Rectal smooth muscle tissue (tissue), 1 donor: ENCODE measurements around the gene CNTN1.

ENCODE experiments used
- H3K27ac ChIP-seq: one replicate; pipeline ENCODE4 v1.7.0; 2013; ENCODE audit warnings: low read depth, low read length, inconsistent platforms
- H3K27me3 ChIP-seq: one replicate; pipeline ENCODE4 v1.7.0; 2013; ENCODE audit warnings: low read length; ENCODE audit not compliant: control insufficient read depth, insufficient read depth
- H3K36me3 ChIP-seq: one replicate; pipeline ENCODE4 v1.7.0; 2013; ENCODE audit warnings: low read length; ENCODE audit not compliant: control insufficient read depth, insufficient read depth
- H3K4me1 ChIP-seq: one replicate; pipeline ENCODE4 v1.7.0; 2013; ENCODE audit warnings: low read length; ENCODE audit not compliant: control insufficient read depth, insufficient read depth
- H3K4me3 ChIP-seq: one replicate; pipeline ENCODE4 v1.7.0; 2013; ENCODE audit warnings: low read length
- H3K9ac ChIP-seq: one replicate; pipeline ENCODE4 v1.7.0; 2013; ENCODE audit warnings: low read length

The CNTN1 gene

DNA sequence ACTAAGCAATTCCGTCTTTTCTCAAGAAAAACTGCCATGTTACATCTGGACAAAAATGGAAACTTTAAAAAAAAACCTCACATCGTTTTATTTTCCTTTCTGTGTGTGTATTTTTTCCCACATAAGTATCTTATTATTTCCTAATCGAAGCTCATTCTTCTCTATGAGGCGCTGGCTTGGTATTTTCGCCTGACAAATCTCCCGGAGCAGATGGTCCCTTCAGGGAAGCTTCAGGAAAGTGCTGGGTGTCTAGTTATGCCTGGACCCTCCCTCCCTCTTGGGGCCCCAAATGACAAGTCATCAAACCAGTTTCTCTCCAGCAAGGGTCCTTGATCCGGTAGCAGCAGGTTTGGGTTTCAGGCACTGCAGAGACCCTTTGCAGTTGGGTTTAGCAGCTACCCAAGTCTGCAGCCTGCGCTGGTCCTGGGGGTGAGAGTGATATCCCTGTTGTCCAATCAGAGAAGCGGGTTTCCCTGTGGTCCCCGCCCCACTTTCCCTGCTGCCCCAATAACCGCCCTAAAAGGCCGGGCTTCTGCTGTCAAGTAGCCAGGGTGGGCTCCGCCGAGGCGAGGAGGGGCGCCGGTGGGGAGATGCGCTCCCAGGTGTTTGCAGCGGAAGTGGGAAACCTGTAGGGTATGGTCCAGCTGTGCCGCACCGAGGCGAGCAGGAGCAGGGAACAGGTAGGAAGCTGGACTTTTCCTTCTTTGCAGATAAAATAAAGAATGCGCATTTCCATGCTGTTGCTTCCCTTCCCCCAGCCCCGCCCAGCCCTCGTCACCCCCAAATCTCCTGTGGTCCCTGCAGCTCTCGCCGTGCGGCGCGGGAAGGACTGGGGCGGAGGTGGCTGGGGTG, at the start of gene CNTN1:
Gene CNTN1, plus strand, starts transcription at position 527 of the 852 bp plus-strand sequence.
- Histone ChIP-seq H3K27ac (no peak within 1 kb of the TSS), H3K4me1 (peaks cover 7% of the 10 kb centered on the region), H3K4me3 (peak within 1 kb of the TSS; percentile 78), H3K36me3 (no peaks in the 10 kb centered on the region), H3K27me3 (peaks cover 13% of the 10 kb centered on the region), H3K9ac (no peak within 1 kb of the TSS)

DNA sequence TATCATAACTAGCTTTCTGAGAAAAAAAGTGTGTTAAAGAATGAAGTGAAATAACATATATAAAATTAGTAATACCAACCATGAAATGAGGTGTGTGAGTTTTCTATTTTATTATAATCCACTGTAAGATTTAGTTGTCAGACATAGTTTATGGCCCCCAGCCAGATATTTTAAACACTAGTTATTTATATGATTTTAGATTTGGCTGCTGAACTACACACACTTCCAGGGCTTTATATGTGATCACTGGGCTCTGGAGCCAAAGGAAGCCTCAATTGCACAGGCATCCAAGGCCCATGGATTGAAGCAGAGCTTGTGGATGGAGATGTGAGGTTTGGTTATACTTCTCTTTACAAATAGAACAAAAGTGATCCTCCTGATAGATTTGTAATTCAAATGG, 48.7 kb upstream of the CNTN1 start:
- Histone ChIP-seq H3K4me3 (no peak overlapping the region), H3K27me3 (no peaks in the 10 kb centered on the region), H3K36me3 (no peaks in the 10 kb centered on the region), H3K27ac (no peak overlapping the region), H3K4me1 (no peaks in the 10 kb centered on the region), H3K9ac (no peak overlapping the region)

DNA sequence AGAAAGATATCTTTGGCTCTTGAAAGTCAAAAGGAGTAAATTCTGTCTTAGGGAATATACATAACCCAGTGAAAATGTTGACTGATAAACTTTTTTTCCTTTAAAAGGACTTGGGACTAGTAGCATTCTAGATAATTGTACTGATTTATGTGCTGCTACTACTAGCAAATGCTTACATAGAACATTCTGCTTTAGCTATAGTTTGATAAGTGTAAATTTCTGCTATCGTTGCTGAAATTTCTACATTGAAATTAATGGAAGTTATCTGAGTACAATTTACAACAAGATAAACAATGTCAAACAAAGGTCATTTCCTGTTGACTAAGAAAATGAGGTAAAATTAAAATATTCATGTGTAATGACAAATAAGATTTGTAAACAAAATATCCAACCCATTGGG, 48.3 kb upstream of the CNTN1 start:
- Histone ChIP-seq H3K36me3 (no peaks in the 10 kb centered on the region), H3K4me1 (no peaks in the 10 kb centered on the region), H3K27me3 (no peaks in the 10 kb centered on the region), H3K9ac (no peak overlapping the region), H3K4me3 (no peak overlapping the region), H3K27ac (no peak overlapping the region)

DNA sequence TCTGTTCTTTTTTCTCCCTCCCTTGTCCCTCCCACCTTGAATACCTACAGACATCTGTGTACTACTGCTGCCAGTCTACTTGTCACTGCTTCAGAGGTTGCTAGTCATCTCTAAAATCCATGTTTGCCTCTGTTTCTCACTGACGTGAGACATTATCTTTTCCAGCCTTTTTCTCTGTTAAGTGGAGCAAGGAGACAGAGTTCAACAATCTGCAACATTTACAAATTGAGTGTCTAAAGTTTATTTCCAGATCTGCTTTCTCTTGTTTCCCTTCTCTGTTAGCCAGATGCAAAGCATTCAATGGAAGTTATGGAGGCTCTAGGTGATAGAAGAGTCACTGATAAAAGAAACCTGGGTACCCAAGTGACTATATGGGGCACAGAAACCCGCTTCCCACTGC, 47.5 kb upstream of the CNTN1 start:
- no peaks in the 10 kb centered on the region for H3K36me3 ChIP-seq
- H3K27ac ChIP-seq: no peak overlapping the region
- no peak overlapping the region for H3K4me3 ChIP-seq
- no peaks in the 10 kb centered on the region for H3K4me1 ChIP-seq
- H3K9ac ChIP-seq: no peak overlapping the region
- no peaks in the 10 kb centered on the region for H3K27me3 ChIP-seq

DNA sequence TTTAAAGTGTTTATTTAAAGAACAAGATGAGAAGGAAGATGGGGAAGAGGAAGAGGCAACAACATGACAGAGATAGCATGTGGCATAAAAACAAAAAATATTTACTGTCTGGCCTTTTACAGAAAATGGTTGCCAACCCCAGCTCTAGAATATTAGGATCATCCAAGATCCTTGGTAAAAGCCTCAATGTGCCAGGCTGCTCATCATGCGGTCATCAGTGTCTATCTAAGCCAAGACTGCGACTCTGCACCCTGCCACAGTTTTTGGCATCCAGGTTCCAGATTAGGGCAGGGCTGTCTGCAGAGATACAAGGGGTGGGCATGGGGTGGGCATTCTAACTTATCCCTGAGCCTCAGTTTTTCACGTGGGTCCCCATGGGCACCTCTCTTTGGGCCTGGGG, 46.9 kb upstream of the CNTN1 start:
- no peaks in the 10 kb centered on the region for H3K4me1 ChIP-seq
- no peak overlapping the region for H3K27ac ChIP-seq
- no peak overlapping the region for H3K4me3 ChIP-seq
- H3K9ac ChIP-seq: no peak overlapping the region
- no peaks in the 10 kb centered on the region for H3K27me3 ChIP-seq
- no peaks in the 10 kb centered on the region for H3K36me3 ChIP-seq

DNA sequence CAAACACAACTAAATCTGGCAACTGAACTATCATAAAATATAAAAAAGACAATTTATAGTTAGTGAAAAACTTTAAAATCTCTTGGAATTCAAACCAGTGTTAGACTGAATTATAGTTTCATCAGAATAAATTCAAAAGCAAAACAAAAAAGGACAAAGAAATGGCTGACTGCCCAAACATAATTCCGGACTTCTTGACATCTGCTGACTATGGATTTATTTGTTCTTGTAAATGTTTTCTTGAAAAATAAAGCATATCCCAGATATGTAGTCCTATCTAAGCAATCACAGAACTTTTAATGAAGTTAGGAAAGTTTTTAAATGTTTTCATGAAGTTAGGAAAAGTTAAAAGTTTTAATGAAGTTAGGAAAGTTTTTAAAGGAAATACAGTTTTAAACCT, 45.8 kb upstream of the CNTN1 start:
- Histone ChIP-seq H3K27me3 (no peaks in the 10 kb centered on the region), H3K9ac (no peak overlapping the region), H3K4me3 (no peak overlapping the region), H3K36me3 (no peaks in the 10 kb centered on the region), H3K4me1 (no peaks in the 10 kb centered on the region), H3K27ac (no peak overlapping the region)

DNA sequence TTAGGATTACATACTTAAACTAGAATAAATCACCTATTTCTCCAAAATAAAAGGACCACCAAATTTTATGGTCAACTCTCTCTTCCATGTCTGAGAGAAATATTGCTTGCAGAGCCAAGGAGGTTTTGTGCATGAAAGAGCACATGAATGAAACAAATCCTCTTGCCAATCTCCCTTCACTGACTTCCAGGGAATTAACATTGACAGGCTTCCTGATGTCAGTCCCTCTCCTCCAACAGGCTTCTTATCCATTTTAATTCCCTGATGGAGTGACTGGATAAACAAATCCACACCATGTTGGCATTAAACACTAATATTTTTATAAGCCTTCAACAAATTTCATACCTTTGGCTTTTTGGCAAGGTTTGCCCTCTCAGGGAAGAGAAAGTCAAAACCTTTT, 45.3 kb upstream of the CNTN1 start:
- H3K27me3 ChIP-seq: no peaks in the 10 kb centered on the region
- no peaks in the 10 kb centered on the region for H3K36me3 ChIP-seq
- no peak overlapping the region for H3K9ac ChIP-seq
- H3K27ac ChIP-seq: no peak overlapping the region
- no peak overlapping the region for H3K4me3 ChIP-seq
- H3K4me1 ChIP-seq: no peaks in the 10 kb centered on the region

DNA sequence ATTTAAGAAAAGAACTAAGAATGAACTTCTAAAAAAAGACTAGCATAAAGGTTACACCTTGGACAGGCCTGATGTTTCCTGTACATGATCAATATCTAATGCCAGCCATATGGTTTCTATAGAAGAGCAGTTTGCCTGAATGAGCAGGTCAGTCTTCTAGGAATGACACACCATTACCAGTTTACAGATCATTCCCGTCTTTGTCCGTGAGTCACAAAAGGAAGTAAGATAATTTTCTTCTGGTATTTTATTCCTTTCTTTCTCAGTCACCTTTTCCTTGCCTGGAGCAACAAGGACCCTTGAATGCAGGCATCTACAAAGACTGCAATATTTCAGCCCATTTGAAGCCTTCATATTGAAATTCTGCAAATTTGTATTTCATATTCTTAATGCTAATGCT, 44.6 kb upstream of the CNTN1 start:
- Histone ChIP-seq H3K4me3 (no peak overlapping the region), H3K27ac (no peak overlapping the region), H3K36me3 (no peaks in the 10 kb centered on the region), H3K27me3 (no peaks in the 10 kb centered on the region), H3K9ac (no peak overlapping the region), H3K4me1 (no peaks in the 10 kb centered on the region)

DNA sequence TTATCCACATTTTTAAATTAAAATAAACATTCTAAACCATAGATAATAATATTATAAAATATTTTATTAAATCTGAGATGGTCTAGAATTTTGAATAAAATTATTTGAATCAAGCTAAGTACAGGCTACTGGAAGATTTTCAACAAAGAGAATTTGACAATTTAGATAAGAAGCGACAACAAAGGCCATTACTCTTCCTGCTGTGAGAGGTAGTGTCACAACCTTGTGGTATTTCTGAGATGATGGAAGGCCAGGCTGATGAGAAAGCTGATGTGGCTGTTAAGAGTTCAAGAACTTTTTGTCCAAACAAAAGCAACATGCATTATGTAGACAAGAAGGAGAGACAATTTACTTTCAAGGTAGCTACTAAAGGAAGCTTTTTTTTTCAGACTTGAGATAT, 43.7 kb upstream of the CNTN1 start:
- no peak overlapping the region for H3K9ac ChIP-seq
- H3K27me3 ChIP-seq: no peaks in the 10 kb centered on the region
- no peak overlapping the region for H3K4me3 ChIP-seq
- H3K27ac ChIP-seq: no peak overlapping the region
- no peaks in the 10 kb centered on the region for H3K4me1 ChIP-seq
- H3K36me3 ChIP-seq: no peaks in the 10 kb centered on the region

DNA sequence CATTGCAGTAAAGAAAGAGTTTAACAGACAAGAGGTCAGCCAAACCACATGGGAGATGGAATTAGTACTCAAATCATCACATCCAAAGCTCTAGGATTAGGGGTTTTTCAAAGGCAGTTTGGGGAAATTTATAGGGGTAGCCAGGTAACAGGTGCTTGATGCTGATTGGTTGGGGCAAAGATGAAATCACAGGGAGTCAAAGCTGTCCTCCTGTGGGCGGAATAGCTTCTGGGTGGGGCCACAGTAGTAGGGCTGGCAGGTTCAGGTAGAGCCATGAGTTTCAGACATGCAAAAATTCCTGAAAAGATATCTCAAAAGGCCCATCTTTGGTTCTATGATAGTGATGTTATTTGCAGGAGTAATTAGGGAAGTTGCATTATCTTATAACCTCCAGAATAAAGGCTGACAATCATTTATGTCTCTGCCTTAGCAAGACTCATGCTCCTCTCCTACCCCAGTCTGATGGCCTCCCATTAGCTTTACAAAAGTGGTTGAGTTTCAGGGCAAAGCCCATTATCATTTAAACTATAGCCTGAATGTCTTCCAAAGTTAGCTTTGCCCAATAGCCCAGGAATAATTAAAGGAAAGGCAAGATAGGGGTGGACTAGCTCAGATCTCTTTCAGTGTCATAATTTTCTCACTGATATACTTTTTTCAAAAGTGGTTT, 42.1 kb upstream of the CNTN1 start:
- H3K4me3 ChIP-seq: no peak overlapping the region
- no peaks in the 10 kb centered on the region for H3K27me3 ChIP-seq

DNA sequence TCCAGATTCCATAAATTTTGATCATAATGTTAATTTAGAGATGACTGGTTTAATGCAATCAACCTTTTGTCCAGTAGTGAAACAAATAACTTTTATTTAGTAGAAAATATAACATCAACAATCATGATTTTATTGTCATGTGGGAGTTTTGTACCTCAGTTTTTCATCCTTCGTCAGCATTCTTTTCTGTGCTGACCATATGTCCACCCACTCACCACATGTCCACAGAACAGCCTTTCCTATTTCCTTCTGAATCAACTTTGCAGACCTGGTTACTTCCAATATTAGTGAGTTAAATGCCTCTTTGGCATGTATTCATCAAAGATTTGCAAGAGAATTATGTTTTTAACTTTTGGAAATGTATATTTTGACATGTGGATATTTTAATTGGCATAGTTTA, 36.8 kb upstream of the CNTN1 start:
- H3K9ac ChIP-seq: no peak overlapping the region
- no peak overlapping the region for H3K4me3 ChIP-seq
- no peak overlapping the region for H3K27ac ChIP-seq
- H3K27me3 ChIP-seq: no peaks in the 10 kb centered on the region
- H3K4me1 ChIP-seq: no peaks in the 10 kb centered on the region
- no peaks in the 10 kb centered on the region for H3K36me3 ChIP-seq

More for the DNA sequence above, 42.1 kb upstream of the CNTN1 start:
- H3K27ac ChIP-seq: no peak overlapping the region
- no peaks in the 10 kb centered on the region for H3K4me1 ChIP-seq
- no peaks in the 10 kb centered on the region for H3K36me3 ChIP-seq
- no peak overlapping the region for H3K9ac ChIP-seq

DNA sequence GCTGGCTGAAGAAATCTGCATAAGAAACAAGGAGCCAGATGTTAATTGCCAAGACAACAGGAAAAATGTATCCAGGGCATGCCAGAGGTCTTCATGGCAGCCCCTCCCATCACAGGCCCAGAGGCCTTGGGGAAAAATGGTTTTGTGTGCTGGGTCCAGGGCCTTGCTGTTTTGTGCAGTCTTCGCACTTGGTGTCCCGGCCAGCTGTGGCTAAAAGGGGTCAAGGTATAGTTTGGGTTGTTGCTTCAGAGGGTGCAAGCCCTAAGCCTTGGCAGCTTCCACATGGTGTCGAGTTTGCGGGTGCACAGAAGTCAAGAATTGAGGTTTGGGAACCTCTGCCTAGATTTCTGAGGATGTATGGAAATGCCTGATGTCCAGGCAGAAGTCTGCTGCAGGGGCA, 29.9 kb upstream of the CNTN1 start:
- Histone ChIP-seq H3K27ac (no peak overlapping the region), H3K36me3 (no peaks in the 10 kb centered on the region), H3K9ac (no peak overlapping the region), H3K27me3 (no peaks in the 10 kb centered on the region), H3K4me1 (no peaks in the 10 kb centered on the region), H3K4me3 (no peak overlapping the region)

DNA sequence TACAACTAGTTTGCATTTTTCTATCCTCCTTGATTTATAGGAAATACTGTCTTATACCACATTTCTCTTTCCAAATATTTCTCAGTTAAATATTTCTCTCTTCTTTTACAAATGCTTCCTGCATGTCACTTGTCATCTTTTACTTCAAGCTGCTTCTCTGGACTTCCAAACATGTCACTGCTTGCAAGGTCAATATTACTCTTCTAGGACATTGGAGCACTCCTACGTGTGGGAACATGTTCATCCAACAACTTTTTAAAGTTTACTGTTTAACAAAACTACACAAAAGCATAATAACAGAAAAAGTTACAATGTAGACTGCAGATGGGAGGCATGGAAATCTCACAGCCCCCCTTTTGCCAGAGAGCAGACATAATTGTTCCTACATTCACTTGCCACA, 28.5 kb upstream of the CNTN1 start:
- Histone ChIP-seq H3K4me3 (no peak overlapping the region), H3K27me3 (no peaks in the 10 kb centered on the region), H3K36me3 (no peaks in the 10 kb centered on the region), H3K4me1 (no peaks in the 10 kb centered on the region), H3K27ac (no peak overlapping the region), H3K9ac (no peak overlapping the region)
